Activated CD4-positive, alpha-beta T cell treated with anti-CD3 and anti-CD28 coated beads, Interleukin-10, Interleukin-2, amounts not matched to agents 100 ng/mL and 50 ng/mL, durations not matched to agents 16 hours and 8 hours (primary cell): ENCODE results near the gene MAN2B2.
"Not testable (repeated sequence)": the region's sequence is repeated elsewhere in the genome, so short reads cannot be mapped to it uniquely, and the experiment has no call there.

Experiments used
- DNase-seq: peaks from one replicate; pipeline ENCODE4 v3.0.0-alpha.2; 2020

Gene MAN2B2

GRCh38 chr4:6647582-6648230, 72.7 kb downstream of the MAN2B2 start:
- no peak for DNase-seq

- no peak for DNase-seq
Observed at GRCh38 chr4:6649216-6649615, 74.2 kb downstream of the MAN2B2 start.

- DNase-seq: not testable (repeated sequence)
Observed at GRCh38 chr4:6654211-6654610, 79.2 kb downstream of the MAN2B2 start.

GRCh38 chr4:6655291-6655690, 80.3 kb downstream of the MAN2B2 start:
- DNase-seq: not testable (repeated sequence)

- DNase-seq: no peak
Observed at GRCh38 chr4:6655924-6656323, 80.9 kb downstream of the MAN2B2 start.

- no peak for DNase-seq
Observed at GRCh38 chr4:6657242-6658208, 82.5 kb downstream of the MAN2B2 start.

- no peak for DNase-seq
Observed at GRCh38 chr4:6658209-6658595, 83.2 kb downstream of the MAN2B2 start.

- DNase-seq: peak; percentile 36
Observed at GRCh38 chr4:6658597-6659075, 83.6 kb downstream of the MAN2B2 start.

GRCh38 chr4:6659897-6660296, 84.9 kb downstream of the MAN2B2 start:
- no peak for DNase-seq

- no peak for DNase-seq
Observed at GRCh38 chr4:6660430-6660829, 85.4 kb downstream of the MAN2B2 start.

- DNase-seq: no peak
Observed at GRCh38 chr4:6662591-6662990, 87.6 kb downstream of the MAN2B2 start.

GRCh38 chr4:6663596-6664393, 88.8 kb downstream of the MAN2B2 start:
- DNase-seq: no peak

GRCh38 chr4:6665320-6665654, 90.3 kb downstream of the MAN2B2 start:
- DNase-seq: no peak

GRCh38 chr4:6668391-6668790, 93.4 kb downstream of the MAN2B2 start:
- no peak for DNase-seq

GRCh38 chr4:6671648-6672047, 96.7 kb downstream of the MAN2B2 start:
- no peak for DNase-seq

- DNase-seq: no peak
Observed at GRCh38 chr4:6672131-6672530, 97.1 kb downstream of the MAN2B2 start.

GRCh38 chr4:6672541-6673190, 97.7 kb downstream of the MAN2B2 start:
- DNase-seq: not testable (repeated sequence)
